ENCODE measurements around the gene WDR12. TPM values are rescaled to one million over a fixed set of nuclear protein-coding genes. Genes with fewer than 3 reads are reported as not detected.

The WDR12 gene
- total RNA-seq, 1 experiment from 2014 or later: 100 TPM

GRCh38 chr2:202909394-202910192 is 1.9 kb downstream of the WDR12 start:
- TF ChIP-seq SIN3A (IDR thresholded peaks at IDR 0.05; ENCODE audit: borderline replicate concordance, insufficient read depth, low read depth, low read length) (no peak), REST (IDR thresholded peaks at IDR 0.05; ENCODE audit: insufficient read depth in 1 of 2, low read depth in 2 of 2, low read length in 1 of 2) (no peak), CTCF (IDR thresholded peaks at IDR 0.05) (no peak), TCF7L2 (IDR thresholded peaks at IDR 0.05; ENCODE audit: low read depth, low read length) (no peak), POLR2AphosphoS5 (IDR thresholded peaks at IDR 0.05; ENCODE audit: low read depth, low read length) (no peak)
- DNase-seq (ENCODE audit: low read depth, low spot score) (no peak), ATAC-seq (no peak)
- Histone ChIP-seq H3K27ac (ENCODE audit: low read length) (no peak overlapping the region), H3K4me3 (ENCODE audit: low read depth in 2 of 2, low read length in 2 of 2) (peak overlapping the region; percentile 99 to 100; a peak in 3 of 4 replicates), H3K9me3 (ENCODE audit: control insufficient read depth, insufficient read depth, low read depth, low read length) (no peaks in the 10 kb centered on the region), H3K4me1 (ENCODE audit: control insufficient read depth, insufficient read depth, low read length) (no peaks in the 10 kb centered on the region), H3K36me3 (ENCODE audit: control insufficient read depth, insufficient read depth, low read length) (peaks cover 17% of the 10 kb centered on the region; the same call in 1 of the 2 replicates), H3K27me3 (ENCODE audit: control insufficient read depth, insufficient read depth, low read length) (no peaks in the 10 kb centered on the region)
- intact Hi-C loops (cut with micrococcal nuclease; ENCODE audit: unreplicated experiment) (no loop called here), in situ Hi-C loops (cut with HindIII; ENCODE audit: low pct_unique_long_range_greater_than_20kb, low sequenced_read_pairs) (no loop called here)
- POLR2A ChIA-PET: interaction anchor here (0.6 kb wide), 1 partner anchor 100 kb away, joined by 8 read pairs; no protein-coding TSS in a partner anchor
- CTCF ChIA-PET: no interaction called here
- no TSS peak for BruUV-seq (replicated peaks)

GRCh38 chr2:202908186-202908585 is 3.3 kb downstream of the WDR12 start:
- no peak for ATAC-seq
- CTCF ChIA-PET: no interaction called here
- no TSS peak for BruUV-seq (replicated peaks)

More at GRCh38 chr2:202908186-202908585, 3.3 kb downstream of the WDR12 start:
- no peak overlapping the region for H3K27ac ChIP-seq (ENCODE audit: low read length)
- H3K4me3 ChIP-seq (ENCODE audit: low read depth in 2 of 2, low read length in 2 of 2): no peak overlapping the region
- intact Hi-C loops (cut with micrococcal nuclease; ENCODE audit: unreplicated experiment) (no loop called here), in situ Hi-C loops (cut with HindIII; ENCODE audit: low pct_unique_long_range_greater_than_20kb, low sequenced_read_pairs) (no loop called here)
- no peak for DNase-seq (ENCODE audit: low read depth, low spot score)
- TF ChIP-seq TCF7L2 (IDR thresholded peaks at IDR 0.05; ENCODE audit: low read depth, low read length): no peak
- TF ChIP-seq REST (IDR thresholded peaks at IDR 0.05; ENCODE audit: insufficient read depth in 1 of 2, low read depth in 2 of 2, low read length in 1 of 2): no peak
- no peak for TF ChIP-seq SIN3A (IDR thresholded peaks at IDR 0.05; ENCODE audit: borderline replicate concordance, insufficient read depth, low read depth, low read length)
- no peak for TF ChIP-seq CTCF (IDR thresholded peaks at IDR 0.05)
- TF ChIP-seq POLR2AphosphoS5 (IDR thresholded peaks at IDR 0.05; ENCODE audit: low read depth, low read length): no peak
- H3K4me1 ChIP-seq (ENCODE audit: control insufficient read depth, insufficient read depth, low read length): no peaks in the 10 kb centered on the region
- POLR2A ChIA-PET: no interaction called here
- H3K36me3 ChIP-seq (ENCODE audit: control insufficient read depth, insufficient read depth, low read length): peaks cover 17% of the 10 kb centered on the region; the same call in 1 of the 2 replicates
- H3K9me3 ChIP-seq (ENCODE audit: control insufficient read depth, insufficient read depth, low read depth, low read length): no peaks in the 10 kb centered on the region
- no peaks in the 10 kb centered on the region for H3K27me3 ChIP-seq (ENCODE audit: control insufficient read depth, insufficient read depth, low read length)
